MCF 10A (cell line): ENCODE measurements around the gene FOXO3. TPM values are rescaled to one million over a fixed set of nuclear protein-coding genes. Genes with fewer than 3 reads are reported as not detected.

Source experiments
- BruUV-seq: library from RNA; stranded (reverse); fragments of 400-500 nt; replicated peaks from 2 replicates; lab custom pipeline; 2021; lab: Mats Ljungman, UMichigan
- CTCF ChIA-PET: fragments of 300-600 bp; sonication (Branson Sonifier 250); formaldehyde crosslinking; extraction: SDS; loops from one replicate; lab custom pipeline; 2021; ENCODE audit warnings: antibody characterized with exemption, inconsistent platforms; lab: Yijun Ruan, JAX
- POLR2A ChIA-PET: fragments of 300-600, 350-650 bp; sonication (Branson Sonifier 250); formaldehyde crosslinking; extraction: SDS; loops from one replicate; lab custom pipeline; 2020; ENCODE audit warnings: antibody characterized with exemption, inconsistent platforms; lab: Yijun Ruan, JAX
- DNase-seq: peaks from one replicate; pipeline ENCODE4 v3.0.0-alpha.2; 2018; ENCODE audit not compliant: unreplicated experiment
- H3K27ac Mint-ChIP-seq: one replicate; pipeline ENCODE4 v1.8.0; 2022; ENCODE audit warnings: mild to moderate bottlenecking, low read depth, mixed read lengths; ENCODE audit not compliant: unreplicated experiment
- H3K27me3 Mint-ChIP-seq: one replicate; pipeline ENCODE4 v1.8.0; 2022; ENCODE audit warnings: mixed read lengths; ENCODE audit not compliant: insufficient read depth, unreplicated experiment
- H3K36me3 Mint-ChIP-seq: one replicate; pipeline ENCODE4 v1.8.0; 2022; ENCODE audit warnings: mild to moderate bottlenecking, moderate library complexity, mixed read lengths; ENCODE audit not compliant: insufficient read depth, unreplicated experiment
- H3K4me1 Mint-ChIP-seq: one replicate; pipeline ENCODE4 v1.8.0; 2022; ENCODE audit warnings: mixed read lengths; ENCODE audit not compliant: insufficient read depth, unreplicated experiment
- H3K4me3 Mint-ChIP-seq: one replicate; pipeline ENCODE4 v1.8.0; 2022; ENCODE audit warnings: mild to moderate bottlenecking, moderate library complexity, mixed read lengths; ENCODE audit not compliant: unreplicated experiment
- H3K9me3 Mint-ChIP-seq: one replicate; pipeline ENCODE4 v1.8.0; 2022; ENCODE audit warnings: mixed read lengths; ENCODE audit not compliant: unreplicated experiment
- intact Hi-C: fragments of 100-400 bp; cut with micrococcal nuclease; formaldehyde crosslinking; loops from 2 replicates; pipeline ENCODE4 v1.14.1; 2022
- total RNA-seq: library from RNA; stranded (reverse); gene quantifications from 2 replicates; pipeline ENCODE4 v1.2.3, GENCODE V29; 2022
- TF ChIP-seq, protein P1 (sequence below): fragments of 200-600 bp; IDR thresholded peaks from one replicate; pipeline ENCODE4 v1.8.0; 2022; ENCODE audit warnings: antibody characterized with exemption, mild to moderate bottlenecking; ENCODE audit not compliant: unreplicated experiment

FOXO3 gene
- total RNA-seq, 1 experiment from 2014 or later, result 53.0 TPM

DNA sequence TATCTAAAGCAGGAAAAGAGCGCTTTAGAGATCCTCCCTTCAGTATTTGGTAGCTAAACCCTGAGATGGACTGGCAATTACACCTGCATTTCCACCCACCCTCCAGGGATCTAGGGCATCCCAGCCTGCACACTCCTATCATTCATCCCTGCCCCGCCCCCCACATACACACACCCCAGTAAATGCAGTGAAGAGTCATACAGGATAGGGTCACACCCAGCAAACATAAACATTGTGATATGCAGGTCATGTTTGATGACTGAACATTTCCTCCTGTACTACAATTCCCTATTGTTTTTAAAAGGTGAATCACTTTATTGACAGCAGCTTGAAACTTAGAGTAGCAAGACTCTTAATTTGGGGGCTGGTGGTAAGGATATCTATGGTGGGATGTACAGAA lies 112.9 kb downstream of the FOXO3 start:
- no peaks in the 10 kb centered on the region for H3K27me3 Mint-ChIP-seq
- ChIA-PET CTCF (no interaction called here), POLR2A (interaction anchor here (1.4 kb wide), 1 partner anchor 11 kb away, joined by 4 read pairs; no protein-coding TSS in a partner anchor)
- TF ChIP-seq, protein P1, sequence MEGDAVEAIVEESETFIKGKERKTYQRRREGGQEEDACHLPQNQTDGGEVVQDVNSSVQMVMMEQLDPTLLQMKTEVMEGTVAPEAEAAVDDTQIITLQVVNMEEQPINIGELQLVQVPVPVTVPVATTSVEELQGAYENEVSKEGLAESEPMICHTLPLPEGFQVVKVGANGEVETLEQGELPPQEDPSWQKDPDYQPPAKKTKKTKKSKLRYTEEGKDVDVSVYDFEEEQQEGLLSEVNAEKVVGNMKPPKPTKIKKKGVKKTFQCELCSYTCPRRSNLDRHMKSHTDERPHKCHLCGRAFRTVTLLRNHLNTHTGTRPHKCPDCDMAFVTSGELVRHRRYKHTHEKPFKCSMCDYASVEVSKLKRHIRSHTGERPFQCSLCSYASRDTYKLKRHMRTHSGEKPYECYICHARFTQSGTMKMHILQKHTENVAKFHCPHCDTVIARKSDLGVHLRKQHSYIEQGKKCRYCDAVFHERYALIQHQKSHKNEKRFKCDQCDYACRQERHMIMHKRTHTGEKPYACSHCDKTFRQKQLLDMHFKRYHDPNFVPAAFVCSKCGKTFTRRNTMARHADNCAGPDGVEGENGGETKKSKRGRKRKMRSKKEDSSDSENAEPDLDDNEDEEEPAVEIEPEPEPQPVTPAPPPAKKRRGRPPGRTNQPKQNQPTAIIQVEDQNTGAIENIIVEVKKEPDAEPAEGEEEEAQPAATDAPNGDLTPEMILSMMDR, result no peak
- BruUV-seq, result no TSS peak
- H3K36me3 Mint-ChIP-seq, result peaks cover 94% of the 10 kb centered on the region
- no peak overlapping the region for H3K4me3 Mint-ChIP-seq
- peaks cover 45% of the 10 kb centered on the region for H3K4me1 Mint-ChIP-seq
- intact Hi-C loops, result no loop called here
- DNase-seq, result peak; percentile 40
- H3K9me3 Mint-ChIP-seq, result no peaks in the 10 kb centered on the region
- H3K27ac Mint-ChIP-seq, result peak overlapping the region; percentile 87

DNA sequence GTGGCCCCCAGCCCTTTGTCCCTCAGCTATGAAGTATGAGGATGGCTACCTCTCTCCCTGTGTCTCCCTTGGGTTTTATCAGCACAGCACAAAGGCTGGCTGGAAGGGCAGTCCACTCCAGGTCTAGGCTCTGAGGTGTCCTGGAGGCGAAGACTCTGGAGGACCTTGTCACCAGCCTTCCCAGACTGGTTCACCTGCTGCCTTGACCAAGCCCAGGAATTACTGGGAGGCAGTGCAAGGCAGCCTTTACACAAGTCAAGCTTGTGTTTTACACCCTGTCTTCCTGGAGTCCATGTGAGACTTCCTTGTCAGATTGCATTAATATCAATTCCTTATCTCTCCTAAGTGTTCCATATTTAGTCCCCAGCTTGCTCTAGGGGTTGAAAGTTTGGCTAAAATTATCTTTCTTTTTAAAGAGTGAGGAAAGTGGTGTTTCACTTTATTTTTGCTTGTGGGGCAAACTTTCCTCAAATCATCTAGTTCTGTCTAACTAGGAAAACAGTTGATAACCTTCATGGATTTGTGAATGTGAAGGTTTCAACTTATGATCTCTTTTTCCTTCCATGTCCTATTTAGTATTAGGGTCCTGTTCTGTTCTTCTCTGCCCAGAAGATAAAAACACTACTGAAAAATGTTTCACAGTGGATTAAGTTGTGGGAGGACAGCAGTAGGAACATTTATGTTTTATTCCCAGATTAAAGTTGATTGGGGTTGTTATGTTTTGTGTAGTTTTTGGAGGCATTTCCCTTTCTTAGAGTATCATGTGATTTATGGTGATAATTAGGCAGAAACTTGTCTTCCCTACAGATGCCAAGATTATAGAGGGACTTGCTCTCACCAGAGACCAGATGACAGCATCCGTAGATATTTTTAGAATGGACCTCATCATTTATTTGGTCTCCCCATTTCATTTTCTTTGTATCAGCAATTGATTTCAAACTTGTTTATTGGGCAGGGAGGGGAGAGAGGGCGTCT lies 114.8 kb downstream of the FOXO3 start:
- no TSS peak for BruUV-seq
- H3K4me1 Mint-ChIP-seq, result peaks cover 43% of the 10 kb centered on the region
- DNase-seq, result no peak
- peaks cover 94% of the 10 kb centered on the region for H3K36me3 Mint-ChIP-seq
- TF ChIP-seq, protein P1, result no peak
- H3K9me3 Mint-ChIP-seq, result no peaks in the 10 kb centered on the region
- POLR2A ChIA-PET, result interaction anchor here (0.8 kb wide), 1 partner anchor 172 kb away, joined by 3 read pairs; the partner anchor contains the start of gene ARMC2
- H3K27ac Mint-ChIP-seq, result no peak overlapping the region
- intact Hi-C loops, result no loop called here
- no peaks in the 10 kb centered on the region for H3K27me3 Mint-ChIP-seq
- CTCF ChIA-PET, result interaction anchor here (1.0 kb wide), 1 partner anchor 13 kb away, joined by 4 read pairs; no protein-coding TSS in a partner anchor
- no peak overlapping the region for H3K4me3 Mint-ChIP-seq

DNA sequence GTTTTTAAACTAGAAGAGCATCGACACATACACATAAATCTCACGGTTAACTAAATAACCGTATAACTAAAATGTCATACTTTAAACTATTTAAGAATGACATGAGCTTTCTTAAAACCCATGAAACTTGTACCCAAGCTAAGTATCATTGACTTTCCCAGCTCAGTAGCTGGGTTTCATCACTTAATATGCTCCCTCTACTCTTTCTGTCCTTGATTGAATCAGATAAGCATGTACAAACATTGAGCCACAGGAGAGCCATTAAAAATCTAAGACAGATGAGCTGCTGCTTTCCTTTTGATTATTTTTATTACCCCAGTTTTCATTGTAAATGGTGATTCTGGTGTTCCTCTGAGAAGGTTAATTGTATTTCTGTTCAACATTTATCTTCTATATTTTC lies 115.8 kb downstream of the FOXO3 start:
- CTCF ChIA-PET, result interaction anchor here (1.1 to 1.4 kb wide), 2 partner anchors 9 to 159 kb away, joined by 3 to 7 read pairs; no protein-coding TSS in a partner anchor
- DNase-seq, result no peak
- POLR2A ChIA-PET, result interaction anchor here (0.6 to 1.6 kb wide), 2 partner anchors 10 to 78 kb away, joined by 3 to 6 read pairs; no protein-coding TSS in a partner anchor
- H3K36me3 Mint-ChIP-seq, result peaks cover 89% of the 10 kb centered on the region
- TF ChIP-seq, protein P1, result no peak
- no peak overlapping the region for H3K4me3 Mint-ChIP-seq
- H3K9me3 Mint-ChIP-seq, result no peaks in the 10 kb centered on the region
- no TSS peak for BruUV-seq
- intact Hi-C loops, result no loop called here
- no peak overlapping the region for H3K27ac Mint-ChIP-seq
- peaks cover 46% of the 10 kb centered on the region for H3K4me1 Mint-ChIP-seq
- no peaks in the 10 kb centered on the region for H3K27me3 Mint-ChIP-seq

DNA sequence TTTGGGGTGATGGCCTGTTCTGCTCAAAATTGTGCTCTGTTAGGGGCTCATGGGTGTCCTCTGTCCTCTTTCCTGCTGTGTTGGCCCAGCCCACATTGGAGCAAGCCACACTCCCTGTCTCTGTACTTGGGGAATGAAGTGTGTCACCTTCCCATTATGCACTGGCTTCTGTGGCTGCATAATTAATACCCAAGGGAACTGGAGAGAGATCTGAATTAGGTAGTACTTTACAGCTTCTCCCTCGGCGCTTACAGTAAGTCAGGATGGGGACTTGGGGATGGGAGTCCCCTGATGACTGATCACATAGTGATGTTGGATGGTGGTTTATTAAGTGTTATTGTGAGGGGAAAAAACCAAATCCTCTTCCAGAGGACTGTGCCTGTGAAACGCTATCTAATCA lies 116.6 kb downstream of the FOXO3 start:
- no TSS peak for BruUV-seq
- peaks cover 54% of the 10 kb centered on the region for H3K4me1 Mint-ChIP-seq

More for the DNA sequence above, 116.6 kb downstream of the FOXO3 start:
- TF ChIP-seq, protein P1, result no peak
- intact Hi-C loops, result no loop called here
- Mint-ChIP-seq H3K4me3 (no peak overlapping the region), H3K27ac (peak overlapping the region; percentile 27), H3K9me3 (no peaks in the 10 kb centered on the region), H3K36me3 (peaks cover 89% of the 10 kb centered on the region), H3K27me3 (no peaks in the 10 kb centered on the region)
- ChIA-PET POLR2A (interaction anchor here (1.6 kb wide), 1 partner anchor 10 kb away, joined by 6 read pairs; no protein-coding TSS in a partner anchor), CTCF (interaction anchor here (0.6 to 1.4 kb wide), 3 partner anchors 10 to 158 kb away, joined by 3 to 7 read pairs (median 3); no protein-coding TSS in a partner anchor)
- DNase-seq, result no peak
